Esophagus squamous epithelium (tissue), 4 donors: ENCODE results near the gene USP35.

Source experiments
- CTCF ChIP-seq, 6 experiments: fragments of 450-650 bp in 4 of 6; fragments of 200-600 bp in 2 of 6; sonication (generic) in 2 of 6; IDR thresholded peaks; one replicate each; pipeline ENCODE4 v1.5.1; 2016 to 2019; ENCODE audit warnings: antibody characterized with exemption in 6 of 6, mild to moderate bottlenecking in 4 of 6, moderate library complexity in 4 of 6
- POLR2A ChIP-seq, 4 donors: fragments of 450-650 bp; IDR thresholded peaks; one replicate each; pipeline ENCODE4 v1.6.1; 2017; ENCODE audit warnings: antibody characterized with exemption in 4 of 4, mild to moderate bottlenecking in 4 of 4, moderate library complexity in 3 of 4

GRCh38 chr11:78210000-78210608, 21.4 kb downstream of the USP35 start:
- no peak for TF ChIP-seq POLR2A (IDR thresholded peaks at IDR 0.05)
- TF ChIP-seq CTCF (IDR thresholded peaks at IDR 0.05): no peak
